T-helper 1 cell treated with Interleukin-12 subunit alpha and Interleukin-12 subunit beta and Interleukin-4 antibody, amounts not matched to agents 30 ng/mL and 1 ng/mL, for 36 hours (primary cell): ENCODE data around the gene RBM19. TPM values are rescaled to one million over a fixed set of nuclear protein-coding genes. Genes with fewer than 3 reads are reported as not detected.

Source experiments
- intact Hi-C: fragments of 100-400 bp; cut with micrococcal nuclease; formaldehyde crosslinking; loops from one replicate; pipeline ENCODE4 v1.15.1; 2024
- total RNA-seq: library from RNA; stranded (reverse); gene quantifications from 2 replicates; pipeline ENCODE4 v1.2.3, GENCODE V29; 2022

The RBM19 gene
- total RNA-seq, 1 donor from 2014 or later: 57.2 TPM

DNA sequence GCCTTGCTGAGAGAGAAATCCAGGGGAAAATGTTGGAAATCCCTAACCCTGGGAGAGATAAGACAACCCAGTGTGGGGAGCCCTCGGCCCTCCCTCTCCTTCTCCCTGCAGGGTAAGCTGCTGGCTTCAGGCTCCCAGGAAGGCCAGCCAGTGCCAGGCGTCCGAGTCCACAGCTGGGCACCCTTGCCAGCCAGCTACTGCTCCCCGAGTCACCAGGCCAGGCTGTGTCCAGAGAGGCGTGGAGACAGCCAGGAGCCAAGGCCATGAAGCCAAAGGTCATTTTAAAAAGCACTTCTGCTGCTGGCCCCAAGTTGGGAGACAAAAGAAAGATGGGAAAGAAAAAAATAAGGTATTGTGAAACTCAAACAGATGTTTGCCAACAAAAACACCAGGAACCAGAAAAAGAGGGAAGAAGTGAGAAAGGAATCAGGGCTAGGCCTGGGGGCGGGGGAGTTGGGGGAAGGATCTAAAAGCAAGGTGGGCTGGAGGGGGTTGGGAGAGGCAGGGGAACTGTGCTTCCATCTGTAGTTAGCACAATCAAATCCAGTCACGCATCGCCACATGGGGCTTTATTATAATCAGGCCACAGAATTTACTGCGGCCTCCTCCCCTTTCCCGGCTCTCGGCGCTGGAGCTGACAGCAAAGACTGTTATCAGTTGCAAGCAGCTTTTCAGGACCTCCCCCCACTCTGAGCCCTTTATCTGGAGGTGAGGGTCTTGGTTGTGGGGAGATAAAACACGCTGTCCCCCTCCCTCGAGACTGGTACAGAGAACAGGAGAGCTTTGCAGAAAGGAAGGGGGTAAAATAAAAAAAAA, 33.5 kb downstream of the RBM19 start:
- intact Hi-C loops: no loop called here

GRCh38 chr12:113931517-113931916, 34.6 kb downstream of the RBM19 start:
- intact Hi-C loops: no loop called here

GRCh38 chr12:113930249-113930648, 35.9 kb downstream of the RBM19 start:
- intact Hi-C loops: no loop called here

GRCh38 chr12:113929312-113929989, 36.7 kb downstream of the RBM19 start:
- intact Hi-C loops: no loop called here

DNA sequence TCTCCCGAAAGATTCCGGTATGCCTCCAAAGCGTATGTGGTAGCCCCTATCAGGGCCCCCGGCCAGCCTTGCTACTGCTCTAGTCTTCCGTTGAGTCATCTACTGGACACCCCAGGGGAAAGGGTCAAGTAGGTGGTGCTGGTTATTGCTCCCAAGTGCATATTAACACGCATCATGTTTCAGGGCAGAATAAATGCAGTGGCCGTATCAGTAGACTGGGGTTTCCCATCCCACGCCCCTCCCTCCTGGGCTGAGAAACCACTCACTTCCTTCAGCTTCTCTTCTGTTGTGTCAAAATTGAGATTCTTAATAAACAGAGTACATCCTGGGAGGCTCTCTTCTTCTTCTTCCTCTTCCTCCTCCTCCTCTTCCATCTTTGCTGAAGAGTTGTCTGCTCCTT, 39.3 kb downstream of the RBM19 start:
- intact Hi-C loops: no loop called here

- intact Hi-C loops: no loop called here
These were observed 41.8 kb downstream of the RBM19 start for GRCh38 chr12:113924341-113924740.

- intact Hi-C loops: no loop called here
These were observed 42.9 kb downstream of the RBM19 start for GRCh38 chr12:113923251-113923650.

DNA sequence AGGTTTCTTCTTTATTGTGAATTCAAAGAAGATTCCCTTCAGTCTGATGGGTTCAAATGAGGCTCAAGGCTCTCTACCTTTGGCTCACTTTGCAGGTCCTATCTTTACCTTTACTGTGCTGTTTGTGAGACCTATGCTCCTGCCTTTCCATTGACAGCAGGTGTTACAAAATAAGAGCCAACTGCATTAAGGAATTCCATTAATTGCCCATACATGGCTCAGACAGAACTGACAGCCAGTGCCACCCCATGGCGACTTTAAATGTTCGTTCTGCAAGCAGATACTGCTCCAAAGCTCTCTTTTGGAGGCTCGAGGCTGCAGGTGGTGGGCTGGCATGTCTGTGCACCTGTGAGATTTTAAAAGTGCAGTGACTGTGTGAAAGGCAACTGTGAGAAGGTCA, 44.7 kb downstream of the RBM19 start:
- intact Hi-C loops: no loop called here

DNA sequence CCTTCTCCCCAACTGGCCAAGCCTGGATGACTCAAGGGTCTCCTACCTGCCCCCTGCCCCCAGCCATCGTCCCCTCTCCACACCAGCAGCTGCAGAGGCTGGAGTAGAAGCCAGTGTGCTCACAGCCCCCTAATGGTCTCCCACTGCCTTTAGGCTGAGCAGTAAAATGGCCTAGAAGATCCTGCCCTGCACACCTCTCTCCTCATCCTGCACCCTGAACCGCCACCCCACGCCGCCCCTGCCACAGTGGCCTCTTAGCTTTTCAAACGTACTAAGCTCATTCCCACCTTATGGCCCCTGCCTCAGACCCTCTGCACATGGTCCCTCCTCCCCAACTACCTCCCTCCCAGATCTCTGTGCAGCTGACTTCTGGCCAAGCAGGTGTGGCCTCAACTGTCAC, 46.3 kb downstream of the RBM19 start:
- intact Hi-C loops: no loop called here

GRCh38 chr12:113918306-113918705, 47.8 kb downstream of the RBM19 start:
- intact Hi-C loops: no loop called here

GRCh38 chr12:113917393-113917792, 48.7 kb downstream of the RBM19 start:
- intact Hi-C loops: no loop called here

- intact Hi-C loops: no loop called here
These were observed 51.3 kb downstream of the RBM19 start for GRCh38 chr12:113914806-113915205.

DNA sequence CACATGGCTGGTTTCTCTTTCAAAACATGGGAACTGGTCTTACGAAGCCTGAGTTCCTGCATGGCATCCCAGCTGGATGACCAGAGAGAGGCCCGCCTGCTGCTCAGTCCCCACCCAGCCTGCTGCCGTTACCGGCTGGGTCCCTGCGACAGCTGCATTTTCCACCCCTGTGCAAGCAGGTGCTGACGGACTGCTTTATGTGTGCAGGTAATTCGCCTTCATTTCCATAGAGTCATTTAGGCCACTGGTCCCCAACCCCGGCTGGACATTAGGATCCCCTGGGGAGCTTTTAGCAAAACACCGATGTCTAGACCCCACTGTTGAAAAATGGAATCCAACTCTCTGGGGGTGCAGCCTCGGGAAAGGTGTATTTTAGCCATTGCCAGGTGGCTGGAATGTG, 51.9 kb downstream of the RBM19 start:
- intact Hi-C loops: no loop called here

DNA sequence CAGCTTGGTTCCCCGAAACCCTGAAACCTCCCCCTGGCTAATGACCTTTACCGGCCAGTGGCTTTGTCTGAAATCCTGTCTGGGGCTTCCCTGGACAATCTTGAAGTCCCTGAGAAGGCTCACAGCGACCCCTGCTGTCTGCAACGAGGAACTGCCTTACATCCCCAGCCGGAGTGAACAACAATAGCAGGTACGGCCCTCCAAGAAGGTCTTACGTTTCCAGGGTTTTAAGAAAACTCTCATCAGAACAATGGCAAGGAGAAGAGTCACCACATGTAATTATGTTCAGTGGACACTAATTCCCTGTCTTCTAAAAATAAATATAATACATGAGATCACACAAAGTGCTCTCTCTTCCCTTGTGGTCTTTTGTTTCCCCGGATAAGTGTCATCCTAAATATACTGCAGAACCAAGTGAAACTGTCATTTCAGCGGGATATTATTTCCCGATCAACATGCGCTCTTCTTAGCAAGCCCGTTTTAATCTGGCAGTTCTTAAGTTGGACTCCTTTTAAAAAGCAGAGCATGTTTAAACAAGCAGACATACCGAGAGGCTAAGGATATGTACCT, 53.3 kb downstream of the RBM19 start:
- intact Hi-C loops: loop anchor here (1.0 to 2.0 kb wide), 3 partner anchors 451 to 716 kb away; no protein-coding TSS in a partner anchor

DNA sequence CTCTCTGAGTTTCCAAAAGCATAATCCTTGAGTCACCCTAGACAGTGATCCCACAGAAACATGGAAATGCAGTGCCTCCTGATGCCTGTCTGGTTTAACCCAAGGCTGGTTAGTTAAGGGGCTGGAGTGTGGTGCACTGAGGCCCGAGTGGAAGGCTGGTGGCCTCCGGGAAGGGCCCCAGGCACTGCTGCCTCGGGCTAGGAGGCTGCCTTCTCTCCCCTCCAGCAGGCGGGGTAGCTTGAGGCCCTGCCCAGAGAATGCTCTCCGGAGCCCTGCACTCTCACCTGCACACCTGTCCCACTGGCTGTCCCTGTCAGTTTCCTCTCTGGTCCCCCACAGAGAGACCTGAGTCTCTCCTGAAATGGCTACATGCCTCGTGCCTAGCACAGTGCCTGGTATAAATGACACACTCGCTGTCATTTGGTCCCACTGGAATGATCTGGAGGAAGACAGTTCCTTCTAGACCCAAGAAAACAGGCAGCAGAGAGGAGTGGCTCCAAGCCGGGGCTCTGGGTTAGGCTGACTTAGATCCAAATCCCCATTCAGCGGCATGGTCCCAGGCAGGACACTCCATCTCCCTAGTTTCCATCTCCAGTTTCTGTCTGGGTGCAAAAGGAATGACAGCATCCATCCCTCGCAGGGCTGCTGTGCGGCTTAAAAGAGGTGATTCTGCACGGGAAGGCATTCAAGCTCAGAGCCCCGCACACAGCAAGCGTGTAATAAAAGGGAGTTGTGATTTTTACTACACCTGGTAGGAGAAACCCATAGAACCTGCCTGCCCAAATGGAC, 54.0 kb downstream of the RBM19 start:
- intact Hi-C loops: loop anchor here (1.0 to 2.0 kb wide), 3 partner anchors 450 to 715 kb away; no protein-coding TSS in a partner anchor

DNA sequence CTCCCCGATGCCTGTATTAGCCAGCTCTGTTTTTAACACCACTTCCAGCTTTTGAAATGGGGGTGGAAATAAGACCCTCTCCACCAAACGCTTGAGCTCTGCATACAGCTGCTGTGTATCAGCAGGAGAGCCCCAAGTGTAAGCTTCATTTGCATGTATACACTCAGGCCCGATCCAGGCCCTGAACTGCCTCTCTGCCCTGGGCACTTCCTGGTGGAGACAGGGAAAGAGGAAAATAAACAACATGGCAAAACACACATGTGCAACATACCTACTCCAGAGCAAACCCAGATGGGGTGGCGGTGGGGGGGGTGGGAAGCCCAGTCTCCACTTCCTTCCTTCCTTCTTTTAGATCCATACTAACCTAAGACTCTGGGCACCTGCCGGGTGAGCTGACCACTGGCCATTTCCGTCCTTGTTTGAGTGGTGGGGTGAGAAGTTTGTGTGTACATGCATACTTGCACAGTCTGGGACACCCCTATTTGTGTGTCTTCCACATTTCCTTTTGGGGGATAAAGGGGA, 55.3 kb downstream of the RBM19 start:
- intact Hi-C loops: no loop called here

- intact Hi-C loops: no loop called here
These were observed 56.2 kb downstream of the RBM19 start for GRCh38 chr12:113909776-113910420.

DNA sequence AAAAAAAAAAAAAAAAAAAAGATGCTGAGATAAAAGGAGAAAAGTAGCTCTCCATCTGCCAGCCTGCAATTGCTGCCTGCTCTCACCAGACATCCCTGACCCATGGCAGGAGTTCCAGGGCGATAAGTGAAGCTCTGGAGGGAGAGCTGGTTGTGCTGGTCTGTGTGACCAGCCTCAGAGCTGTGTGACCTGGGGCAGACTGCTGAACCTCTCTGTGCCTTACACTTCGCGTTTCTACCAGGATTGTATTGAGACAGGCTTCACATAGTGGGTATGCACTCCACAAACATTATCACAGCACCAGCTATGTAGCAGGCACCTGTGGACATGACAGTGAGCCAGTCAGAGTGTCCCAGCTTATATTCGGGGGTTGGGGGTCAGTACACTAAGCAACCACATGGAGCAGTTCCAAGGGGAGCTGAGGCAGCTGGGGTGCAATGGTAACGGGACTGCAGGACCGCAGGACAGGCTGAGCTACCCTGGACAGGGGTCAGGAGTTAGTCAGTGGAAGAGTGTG, 57.5 kb downstream of the RBM19 start:
- intact Hi-C loops: no loop called here

GRCh38 chr12:113907446-113908180, 58.5 kb downstream of the RBM19 start:
- intact Hi-C loops: no loop called here
